HG02763 (cell line): Measurements from ENCODE around the gene NUMBL.

Experiments
- ATAC-seq: cut with Tn5 transposase; IDR thresholded peaks from one replicate; pipeline ENCODE4 v1.9.1; 2021; ENCODE audit warnings: mild to moderate bottlenecking, moderate library complexity; ENCODE audit not compliant: unreplicated experiment

Gene NUMBL

DNA sequence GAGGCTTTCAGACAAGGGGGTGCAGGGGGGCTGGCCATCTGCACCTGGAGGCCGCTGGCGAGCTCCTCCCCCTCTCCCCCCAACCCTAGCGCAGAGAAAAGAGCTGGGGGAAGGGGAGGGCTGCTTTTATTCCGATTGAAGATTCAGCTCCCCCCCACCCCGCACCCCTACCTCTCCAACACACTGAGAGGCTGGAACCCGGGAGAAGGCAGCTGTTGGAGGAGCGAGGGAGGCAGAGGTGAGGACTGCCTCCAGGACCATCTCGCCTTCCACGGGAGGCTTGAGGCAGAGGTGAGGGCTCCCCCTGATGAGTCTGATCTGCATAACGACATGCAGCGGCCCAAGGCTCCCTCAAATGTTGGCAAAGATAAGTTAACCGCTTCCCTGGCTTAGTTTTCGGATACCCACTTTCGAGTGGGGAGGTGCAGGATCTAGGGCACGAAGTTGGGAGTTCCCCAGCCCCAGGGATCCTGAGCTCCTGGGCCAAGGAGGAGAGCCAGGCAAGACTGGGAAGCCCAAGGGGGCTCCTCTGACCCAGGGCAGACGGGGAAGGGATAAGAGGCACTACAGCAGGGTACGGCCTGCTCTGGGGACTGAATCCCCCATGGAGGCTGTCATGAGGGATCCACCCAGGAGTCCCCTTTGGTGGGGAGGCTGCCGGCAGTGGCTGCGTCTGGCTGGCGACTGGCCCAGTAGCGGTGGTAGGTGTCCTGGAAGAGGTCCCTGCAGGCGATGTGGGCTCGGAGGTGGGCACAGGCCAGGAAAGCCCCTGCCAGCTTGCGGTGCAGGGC lies 1.2 kb upstream of the NUMBL start:
- no peak for ATAC-seq

DNA sequence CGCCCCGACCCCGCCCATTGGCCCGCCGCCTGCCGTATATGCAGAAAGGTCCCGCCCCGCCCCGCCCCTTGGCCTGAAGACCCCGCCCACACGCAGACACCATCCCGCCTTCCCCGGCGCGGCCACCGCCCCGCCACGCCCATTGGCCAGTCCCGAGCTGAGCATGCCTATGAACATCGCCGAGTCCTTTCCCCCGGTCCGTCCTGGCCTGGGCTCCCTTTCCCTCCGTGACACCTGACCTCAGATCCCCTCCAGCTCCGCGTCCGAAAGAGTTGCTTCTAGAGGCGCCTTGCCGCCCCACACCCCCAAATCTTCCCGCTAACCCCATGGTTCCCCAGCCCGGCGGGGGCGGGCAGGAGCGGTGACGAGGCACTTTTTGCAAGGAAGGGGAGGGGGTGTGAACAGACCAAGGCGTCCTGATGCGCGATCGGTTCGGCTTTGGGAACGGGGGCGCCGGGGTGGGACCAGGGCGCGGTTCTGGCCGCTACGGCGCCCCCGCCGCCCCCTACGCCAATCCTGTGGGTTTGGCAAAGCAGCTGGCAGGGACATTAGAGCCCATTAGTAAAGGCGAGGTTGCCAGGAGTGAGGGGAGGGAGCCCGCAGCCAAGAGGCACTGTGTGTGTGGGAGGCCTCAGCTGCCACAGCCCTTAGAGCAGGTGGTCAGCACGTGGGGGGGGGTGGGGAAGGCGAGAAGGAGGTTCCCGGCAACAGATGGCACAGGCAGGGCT lies 406 bp upstream of the NUMBL start:
- peak; percentile 68 for ATAC-seq

DNA sequence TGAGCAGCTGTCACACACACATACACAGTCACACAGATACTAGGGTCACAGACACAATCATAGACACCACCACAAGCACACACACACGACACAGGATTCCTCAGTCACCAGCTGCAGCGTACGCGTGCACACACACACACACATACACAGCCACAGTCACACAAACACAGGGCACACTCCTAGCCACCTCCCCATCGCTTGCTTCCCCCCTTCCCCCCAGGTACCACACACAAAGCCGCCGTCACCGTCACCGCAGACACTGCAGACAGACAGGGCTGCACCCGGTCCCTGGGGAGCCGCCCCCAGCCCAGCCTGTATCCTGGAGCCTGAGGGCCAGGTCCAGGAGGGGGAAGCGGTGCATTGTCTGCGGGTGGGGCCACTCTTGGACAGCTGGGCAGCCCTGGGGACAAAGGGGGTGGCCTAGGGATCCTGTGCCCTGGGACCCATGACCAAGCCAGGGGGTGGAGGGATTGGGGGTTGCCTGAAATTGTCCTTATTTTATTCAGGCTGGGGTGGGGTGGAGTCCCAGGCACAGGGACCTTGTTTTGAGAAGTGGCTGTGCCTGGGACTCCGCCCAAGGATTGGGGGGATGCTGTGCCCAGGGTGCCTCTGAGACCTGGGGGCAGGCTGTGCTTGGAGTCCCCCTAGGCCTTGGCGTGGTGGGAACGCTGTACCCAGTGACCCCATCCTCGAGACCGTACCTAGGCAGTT lies 957 bp downstream of the NUMBL start:
- ATAC-seq, result no peak

DNA sequence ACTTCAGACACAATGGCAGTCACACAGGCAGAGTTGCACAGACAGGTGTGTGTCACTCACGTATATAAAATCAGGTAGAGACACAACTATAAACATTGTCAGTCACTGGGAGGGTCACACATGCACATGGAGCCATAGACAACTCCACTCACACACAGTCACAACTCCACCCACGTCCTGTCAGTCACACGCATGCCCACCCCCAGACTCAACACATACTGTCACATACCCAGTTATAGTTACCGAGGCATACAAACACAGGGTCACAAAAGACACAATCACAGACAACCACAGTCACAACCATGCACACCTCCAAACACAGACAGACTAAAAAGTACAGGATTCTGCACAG lies 1.5 kb downstream of the NUMBL start:
- ATAC-seq, result no peak

DNA sequence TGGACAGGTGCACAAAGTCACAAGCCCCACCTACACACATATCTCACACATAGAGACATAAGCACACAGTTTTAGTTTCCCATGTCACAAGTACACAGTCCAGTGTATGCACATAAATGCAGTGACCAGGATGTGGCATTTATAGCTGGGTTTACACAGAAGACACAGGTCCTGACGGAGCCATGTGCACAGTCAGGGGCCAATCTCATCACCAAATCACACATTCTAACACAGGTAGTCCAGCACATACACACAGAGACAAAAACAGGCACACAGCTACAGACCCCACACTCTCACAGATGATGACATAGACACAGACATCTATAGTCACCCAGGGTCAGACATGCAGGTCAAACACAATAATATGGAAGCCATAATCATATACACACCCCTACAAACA lies 2.1 kb downstream of the NUMBL start:
- no peak for ATAC-seq

DNA sequence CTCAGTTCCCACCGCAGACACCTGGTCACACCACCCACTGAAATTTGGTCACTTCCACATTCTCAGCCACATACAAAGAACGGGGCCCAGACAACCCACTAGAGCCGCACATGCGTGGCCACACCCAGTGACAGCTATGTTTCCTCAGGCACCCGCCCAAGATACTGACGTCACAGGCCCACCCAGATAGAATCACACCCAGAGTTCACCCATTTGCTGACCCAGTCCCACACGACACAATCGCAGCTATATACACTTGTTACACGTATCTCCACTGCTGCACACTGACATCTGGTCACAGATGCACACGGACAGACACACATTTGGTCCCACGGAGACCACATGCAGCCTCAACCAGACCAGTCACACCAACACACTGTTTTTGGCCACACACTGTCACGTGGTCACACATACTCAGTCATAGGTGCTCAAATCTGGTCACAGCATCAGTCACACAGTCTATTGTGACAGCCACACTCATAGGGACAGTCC lies 2.9 kb downstream of the NUMBL start:
- no peak for ATAC-seq

DNA sequence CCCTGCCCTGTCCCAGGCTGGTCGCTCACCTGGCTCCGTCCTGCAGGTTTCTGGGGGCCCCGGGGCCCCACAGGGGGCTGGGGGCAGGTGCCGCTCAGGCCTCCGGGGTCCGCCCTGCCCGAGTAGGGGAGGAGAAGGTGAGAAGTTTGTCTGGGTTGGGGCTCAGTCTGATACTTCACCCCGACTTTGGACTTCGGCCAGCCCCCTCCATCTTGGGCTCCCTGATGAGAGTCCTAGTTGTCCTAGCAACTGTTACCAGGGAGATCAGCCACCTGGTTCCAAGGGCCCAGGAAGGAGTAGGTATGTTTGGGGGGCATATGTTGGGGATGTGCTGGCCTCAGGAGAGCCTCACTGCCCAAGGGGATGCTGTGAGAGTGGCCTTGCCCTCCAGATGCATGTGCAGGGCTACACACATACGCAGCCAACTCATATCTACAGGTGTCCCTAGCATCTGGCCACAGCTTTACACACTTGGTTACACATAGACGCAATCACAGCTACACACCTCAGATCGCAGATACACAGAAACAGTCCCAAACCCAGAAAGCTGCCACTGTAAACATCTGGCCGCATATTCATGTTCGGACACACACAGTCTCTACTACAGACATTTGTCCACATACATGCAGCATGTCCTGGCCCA lies 3.4 kb downstream of the NUMBL start:
- ATAC-seq, result no peak

DNA sequence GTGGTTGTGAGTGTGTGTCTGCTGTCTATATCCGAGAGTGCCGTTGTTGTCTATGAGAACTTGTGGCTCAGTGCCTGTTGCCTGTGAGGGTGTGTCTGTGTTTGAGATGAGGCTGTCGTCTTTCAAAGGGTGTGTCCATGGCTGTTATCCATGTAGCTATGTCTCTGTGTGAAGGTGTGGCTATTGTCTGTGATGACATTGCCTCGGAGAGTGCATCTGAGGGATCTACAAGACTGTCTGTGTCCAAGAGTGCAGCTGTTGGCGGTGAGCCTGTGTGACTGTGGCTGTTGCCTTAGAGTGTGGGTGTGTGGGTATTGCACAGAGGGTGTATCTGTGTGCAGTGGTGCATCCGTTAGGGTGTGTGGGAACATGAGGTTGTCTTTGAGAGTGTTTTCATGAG lies 4.9 kb downstream of the NUMBL start:
- no peak for ATAC-seq

DNA sequence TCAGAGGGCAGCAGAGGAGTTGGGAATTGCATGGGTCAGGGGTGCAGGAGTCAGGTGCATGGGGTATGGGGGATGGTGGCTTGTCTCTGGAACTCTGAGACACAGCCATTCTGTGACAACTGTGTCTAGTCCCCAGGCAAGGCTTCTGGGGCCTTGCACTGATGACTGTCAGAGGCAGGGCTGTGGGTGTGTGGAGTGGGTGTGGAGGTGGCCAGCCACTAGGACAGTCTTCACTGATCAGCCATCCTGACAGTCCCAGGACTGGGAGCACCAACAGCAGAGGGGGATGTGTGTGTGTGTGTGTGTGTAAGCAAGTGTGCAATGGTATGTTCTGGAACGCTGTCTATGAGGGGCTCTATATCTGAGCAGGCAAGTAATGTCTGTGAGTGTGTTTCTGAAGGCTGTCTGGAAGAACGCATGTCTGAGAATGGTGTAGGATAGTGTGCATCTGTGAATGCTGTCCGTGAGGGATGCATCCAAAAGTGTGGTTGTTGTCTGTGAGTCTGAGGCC lies 5.4 kb downstream of the NUMBL start:
- no peak for ATAC-seq

DNA sequence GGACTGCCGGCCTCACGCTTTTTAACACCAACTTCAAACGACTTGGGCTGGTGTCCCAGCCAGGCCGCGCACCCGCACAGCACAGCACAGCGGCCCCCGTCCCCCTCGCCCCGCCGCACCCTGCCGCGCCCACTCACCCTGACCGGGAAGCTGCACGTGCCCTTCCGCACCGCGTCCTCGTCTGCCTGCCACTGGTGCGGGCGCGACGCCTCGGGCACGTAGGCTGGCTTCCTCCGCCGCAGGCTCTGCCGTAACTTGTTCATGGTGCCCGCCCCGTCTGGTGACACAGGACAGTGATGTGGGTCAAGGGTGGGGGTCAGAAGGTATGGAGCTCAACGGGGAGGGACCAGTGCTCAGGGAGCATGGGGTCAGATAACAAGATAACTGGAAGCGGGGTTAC lies 6.2 kb downstream of the NUMBL start:
- ATAC-seq, result no peak

DNA sequence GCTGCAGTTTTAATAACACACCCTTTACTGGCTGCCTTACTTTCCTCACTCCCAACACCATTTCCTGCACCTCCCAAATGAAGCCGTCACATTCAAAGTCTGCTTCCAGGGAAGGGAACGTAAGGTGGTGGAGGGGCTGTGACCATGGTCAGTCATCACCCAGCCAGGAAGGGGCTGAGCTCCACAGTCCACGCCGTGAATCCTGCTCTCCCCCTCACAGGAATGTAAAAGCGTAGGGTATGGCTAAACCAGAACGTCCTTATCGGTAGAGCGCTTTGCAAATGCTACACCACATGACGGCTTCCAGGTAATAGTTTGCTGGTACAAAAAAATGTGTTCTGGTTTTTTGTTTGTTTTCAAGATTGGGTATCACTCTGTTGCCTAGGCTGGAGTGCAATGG lies 7.0 kb downstream of the NUMBL start:
- no peak for ATAC-seq

DNA sequence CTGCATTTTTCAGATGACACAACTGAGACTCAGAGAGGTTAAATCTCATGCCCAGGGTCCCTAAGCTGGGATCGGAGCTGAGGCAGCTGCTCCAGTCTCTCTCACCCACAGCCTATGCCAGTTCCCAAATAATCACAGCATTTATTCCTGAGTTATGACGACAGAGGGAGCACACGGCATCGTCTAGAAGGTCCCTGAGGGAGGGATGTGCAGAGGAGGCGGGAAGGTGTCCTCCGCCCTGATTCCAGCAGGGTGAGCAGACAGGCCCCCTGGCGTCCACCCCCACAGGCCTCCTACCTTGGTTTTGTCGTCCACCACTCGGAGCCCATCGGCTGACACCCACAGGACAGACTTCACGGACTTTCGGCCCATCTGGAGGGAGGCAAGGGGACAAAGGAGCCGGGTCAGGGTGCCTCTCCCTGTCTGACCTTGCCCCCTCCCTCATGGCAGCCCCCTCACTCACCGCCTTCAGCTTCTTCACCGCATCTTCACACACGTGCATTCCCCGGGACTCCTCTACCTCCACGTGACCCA lies 8.0 kb downstream of the NUMBL start:
- ATAC-seq, result no peak

DNA sequence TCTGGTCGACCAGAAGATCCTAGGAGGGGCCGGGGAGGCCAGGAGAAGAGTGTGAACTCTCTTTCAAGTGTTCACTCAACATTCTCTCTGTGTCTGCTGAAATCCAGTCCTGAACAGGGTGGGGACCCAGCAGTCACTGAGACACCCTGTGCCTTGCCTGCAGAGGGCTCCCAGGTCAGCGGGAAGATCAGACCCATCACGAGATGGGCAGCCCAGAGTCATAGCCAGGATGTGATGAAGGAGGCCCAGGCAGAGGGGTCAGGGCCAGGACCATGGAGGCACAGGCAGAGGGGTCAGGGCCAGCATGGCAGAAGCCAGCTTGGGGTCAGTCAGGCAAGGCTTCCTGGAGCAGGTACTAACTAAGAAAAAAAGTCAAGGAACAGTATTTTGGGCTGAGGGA lies 9.4 kb downstream of the NUMBL start:
- ATAC-seq, result no peak

DNA sequence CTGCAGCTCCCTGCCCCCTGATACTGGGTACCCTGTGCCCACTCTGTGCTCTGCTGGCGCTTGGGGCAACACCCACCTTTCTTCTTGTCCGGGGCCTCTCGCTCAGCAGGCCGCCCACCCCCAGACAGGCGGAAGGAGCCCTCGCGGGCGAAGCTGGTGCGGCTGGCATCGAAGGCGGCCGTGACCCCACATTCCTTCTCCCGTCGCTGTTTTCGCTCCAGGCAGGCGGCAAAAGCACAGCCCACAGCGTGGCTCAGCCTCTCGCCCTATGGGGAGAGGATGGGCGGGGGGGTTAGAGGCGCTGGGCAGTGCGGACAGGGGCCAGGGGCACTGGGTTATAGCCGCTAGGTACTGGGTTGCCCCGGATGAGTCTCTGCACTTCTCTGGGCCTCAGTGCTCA lies 13.3 kb downstream of the NUMBL start:
- no peak for ATAC-seq

DNA sequence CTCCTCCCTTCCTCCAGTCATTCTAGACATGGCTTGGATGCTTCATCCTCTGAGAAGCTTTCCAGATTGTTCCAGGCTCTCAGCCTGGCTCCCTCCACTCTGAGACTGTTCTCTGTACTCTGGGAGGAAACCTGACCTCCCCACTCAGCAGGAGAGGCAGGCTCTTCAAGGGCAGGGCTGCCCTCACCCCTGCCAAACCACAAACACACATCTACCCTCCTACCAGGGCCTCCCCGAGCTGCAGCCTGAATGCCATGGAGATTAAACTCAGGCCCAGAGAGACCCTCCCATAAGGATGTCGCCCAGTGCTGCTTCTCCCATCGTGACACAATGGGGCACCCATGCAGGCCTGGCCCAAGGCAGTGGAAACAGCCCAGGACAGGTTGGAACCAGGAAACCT lies 16.2 kb downstream of the NUMBL start:
- ATAC-seq, result no peak

DNA sequence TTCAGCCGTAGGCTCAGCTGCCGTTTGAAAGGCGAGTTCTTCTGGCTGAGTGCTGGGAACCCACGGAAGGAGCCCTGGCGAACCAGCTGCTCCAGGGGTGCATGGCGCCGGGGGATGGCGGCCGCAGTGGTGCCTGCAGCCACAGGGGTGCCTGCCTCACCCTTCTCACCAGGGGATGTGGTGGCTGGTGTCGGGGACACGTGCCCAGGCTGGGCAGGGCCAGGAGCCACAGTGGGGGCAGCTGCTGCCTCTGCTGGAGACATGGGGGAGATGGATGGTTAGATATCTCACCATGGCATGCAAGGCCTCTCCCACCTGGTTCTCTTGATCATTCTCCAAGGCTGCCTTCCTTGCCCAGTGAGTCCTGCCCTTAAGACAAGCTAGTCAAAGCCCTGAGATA lies 17.1 kb downstream of the NUMBL start:
- ATAC-seq, result no peak

DNA sequence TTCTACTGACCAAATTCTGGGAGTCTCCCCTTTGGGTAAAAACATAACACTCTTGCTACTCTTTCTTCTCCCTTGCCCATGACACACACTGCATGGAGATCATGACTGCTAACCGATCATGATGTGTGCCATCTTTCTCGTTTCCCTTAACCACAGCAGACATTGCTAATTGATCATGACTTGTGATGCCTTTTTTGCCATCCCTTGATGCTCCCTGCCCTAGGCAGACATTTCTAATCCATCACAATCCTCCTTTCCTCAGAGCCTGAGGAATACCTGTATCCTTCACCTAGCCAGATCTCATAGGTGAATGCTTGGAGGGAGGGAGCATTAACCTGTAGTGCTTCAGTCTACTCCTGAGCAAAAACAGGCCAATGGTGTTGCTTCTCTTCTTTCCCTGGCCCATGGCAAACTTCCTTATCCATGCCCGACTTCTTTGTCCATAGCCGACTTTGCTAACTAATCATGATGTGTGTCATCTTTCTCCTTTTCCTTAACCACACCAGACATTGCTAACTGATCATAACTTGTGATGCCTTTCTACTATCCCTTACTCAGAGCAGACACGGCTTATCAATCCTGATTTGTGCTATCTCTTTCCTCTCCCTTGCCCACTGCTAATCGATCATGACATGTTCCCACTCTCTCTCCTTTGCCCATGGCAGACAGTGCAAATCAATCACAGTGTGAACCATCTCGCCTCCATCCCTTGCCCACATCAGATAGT lies 17.7 kb downstream of the NUMBL start:
- no peak for ATAC-seq

DNA sequence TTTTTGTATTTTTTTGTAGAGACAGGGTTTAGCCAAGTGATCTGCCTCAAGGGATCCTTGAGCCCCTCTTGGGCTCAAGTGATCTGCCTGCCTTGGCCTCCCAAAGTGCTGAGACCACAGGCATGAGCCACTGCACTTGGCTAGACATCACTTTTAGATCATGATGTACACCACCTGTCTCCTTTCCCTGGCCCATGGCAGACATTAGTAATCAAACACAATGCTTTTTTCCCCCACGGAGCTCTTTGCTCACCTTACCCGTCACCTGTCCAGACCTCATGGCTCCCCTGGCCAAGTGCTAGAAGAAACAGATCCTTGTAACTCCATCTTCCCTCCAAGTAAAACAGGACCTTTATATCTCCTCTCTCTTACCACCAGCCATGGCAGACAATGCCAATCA lies 18.4 kb downstream of the NUMBL start:
- no peak for ATAC-seq

DNA sequence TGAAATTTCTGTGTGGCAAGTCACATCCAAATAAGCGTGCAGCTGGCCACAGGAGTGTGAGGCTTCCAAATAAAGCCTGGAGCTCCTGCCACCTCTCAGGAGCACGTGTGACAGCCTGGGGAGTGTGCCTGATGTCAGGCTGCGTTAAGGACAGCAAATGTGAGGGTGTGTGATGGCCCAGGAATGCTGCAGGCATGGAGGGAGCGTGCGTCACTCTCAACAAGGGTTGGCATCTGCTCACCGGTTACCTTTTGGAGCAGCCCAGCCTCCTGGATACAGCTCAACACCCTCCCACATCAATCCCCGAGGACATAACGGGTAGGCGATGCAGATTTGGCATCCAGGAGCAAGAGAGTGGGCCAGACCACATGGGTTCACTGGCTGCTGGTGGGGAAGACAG lies 19.0 kb downstream of the NUMBL start:
- no peak for ATAC-seq

DNA sequence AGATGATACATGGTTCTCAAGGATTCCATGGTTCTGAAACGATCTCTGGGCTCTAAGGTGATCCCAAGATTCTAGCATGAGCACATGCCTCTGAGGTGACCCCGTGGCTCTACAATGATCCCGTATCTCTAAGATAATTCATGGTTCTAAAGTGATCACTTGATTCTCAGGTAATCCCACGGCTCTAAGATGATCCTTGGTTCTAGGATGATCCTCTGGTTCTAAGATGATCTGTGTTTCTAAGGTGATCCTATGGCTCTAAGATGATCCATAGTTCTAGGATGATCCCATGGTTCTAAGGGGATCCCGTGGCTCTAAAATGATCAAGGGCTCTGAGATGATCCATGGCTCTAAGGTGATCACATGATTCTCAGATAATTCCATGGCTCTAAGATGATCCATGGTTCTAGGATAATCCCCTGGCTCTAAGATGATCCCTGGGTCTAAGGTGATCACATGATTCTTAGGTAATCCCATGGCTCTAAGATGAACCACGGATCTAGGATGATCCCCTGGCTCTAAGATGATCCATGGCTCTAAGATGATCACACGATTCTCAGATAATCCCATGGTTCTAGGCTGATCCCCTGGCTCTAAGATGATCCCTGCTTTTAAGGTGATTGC lies 21.3 kb downstream of the NUMBL start:
- ATAC-seq, result no peak
